Measurements from ENCODE around the gene SOWAHD. TPM values are rescaled to one million over a fixed set of nuclear protein-coding genes. Genes with fewer than 3 reads are reported as not detected.
A peak's percentile ranks its signal among the peaks of the same experiment; 100 is the strongest.
"Not testable (repeated sequence)": the region's sequence is repeated elsewhere in the genome, so short reads cannot be mapped to it uniquely, and the experiment has no call there.

SOWAHD gene
- total RNA-seq, 1 donor from 2014 or later: not detected

DNA sequence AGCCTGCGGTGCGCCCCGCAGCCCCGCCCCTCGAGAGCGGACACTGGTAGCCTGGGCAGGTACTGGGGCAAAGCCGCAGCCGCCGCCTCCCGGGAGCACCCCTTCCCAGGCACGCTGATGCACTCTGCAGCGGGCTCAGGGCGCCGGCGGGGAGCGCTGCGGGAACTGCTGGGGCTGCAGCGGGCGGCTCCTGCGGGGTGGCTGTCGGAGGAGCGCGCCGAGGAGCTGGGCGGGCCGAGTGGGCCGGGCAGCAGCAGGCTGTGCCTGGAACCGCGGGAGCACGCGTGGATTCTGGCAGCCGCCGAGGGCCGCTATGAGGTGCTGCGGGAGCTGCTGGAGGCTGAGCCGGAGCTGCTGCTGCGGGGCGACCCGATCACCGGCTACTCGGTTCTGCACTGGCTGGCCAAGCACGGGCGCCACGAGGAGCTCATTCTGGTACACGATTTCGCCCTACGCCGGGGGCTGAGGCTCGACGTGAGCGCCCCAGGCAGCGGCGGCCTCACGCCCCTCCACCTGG is 401 bp downstream of the SOWAHD start:
- no peak for DNase-seq (ENCODE audit: low read depth, low spot score)

DNA sequence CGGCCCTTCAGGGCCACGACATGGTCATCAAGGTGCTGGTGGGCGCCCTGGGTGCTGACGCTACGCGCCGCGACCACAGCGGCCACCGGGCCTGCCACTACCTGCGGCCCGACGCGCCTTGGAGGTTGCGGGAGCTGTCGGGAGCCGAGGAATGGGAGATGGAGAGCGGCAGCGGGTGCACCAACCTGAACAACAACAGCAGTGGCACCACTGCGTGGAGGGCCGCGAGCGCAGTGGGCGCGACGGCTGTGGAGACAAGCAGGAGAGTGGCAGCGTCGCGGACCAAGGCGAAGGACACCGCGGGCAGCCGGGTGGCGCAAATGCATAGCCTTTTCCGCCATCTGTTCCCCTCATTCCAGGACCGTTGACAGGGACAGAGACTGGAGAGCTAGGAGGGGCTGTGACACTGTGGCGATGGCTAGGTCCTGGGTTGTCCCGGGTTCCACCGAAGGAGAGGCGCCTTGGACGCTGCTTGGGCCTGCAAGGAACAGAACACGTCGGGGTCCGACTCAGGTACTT is 919 bp downstream of the SOWAHD start:
- DNase-seq (ENCODE audit: low read depth, low spot score): no peak

DNA sequence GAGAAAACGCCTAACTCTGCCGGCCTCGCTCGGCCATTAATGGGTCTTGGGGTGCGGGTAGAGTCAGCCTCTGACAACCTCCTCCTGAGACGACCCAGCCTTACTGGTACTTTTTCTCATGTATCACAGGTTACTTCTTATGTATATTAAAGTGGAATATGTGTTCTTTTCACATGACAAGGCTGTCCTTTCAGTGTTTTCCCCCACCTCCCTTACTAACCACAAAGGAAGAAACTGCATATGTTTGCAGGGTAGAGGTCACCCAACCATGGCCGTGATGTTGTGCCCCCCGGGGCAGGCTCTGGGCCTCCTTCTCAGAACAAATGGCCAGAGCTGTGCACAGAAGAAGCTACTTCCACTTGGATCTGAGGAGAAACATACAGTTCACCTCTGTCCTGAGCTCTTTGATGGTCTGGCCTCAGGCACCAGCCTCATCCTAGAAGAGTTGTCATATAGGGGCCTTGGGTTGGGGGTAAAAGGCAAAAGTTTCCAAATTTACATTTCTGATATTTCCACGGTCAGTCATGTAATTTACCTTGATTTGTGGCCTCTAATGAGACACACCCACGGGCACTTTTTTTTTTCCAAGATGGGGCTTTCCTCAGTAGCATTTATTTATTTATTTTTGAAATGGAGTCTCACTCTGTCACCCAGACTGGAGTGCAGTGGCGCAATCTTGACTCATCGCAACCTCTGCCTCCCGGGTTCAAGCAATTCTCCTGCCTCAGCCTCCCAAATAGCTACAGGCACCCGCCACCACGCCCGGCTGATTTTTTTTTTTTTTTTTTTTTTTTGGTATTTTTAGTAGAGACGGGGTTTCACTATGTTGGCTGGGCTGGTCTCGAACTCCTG is 1.9 kb downstream of the SOWAHD start:
- no peak for DNase-seq (ENCODE audit: low read depth, low spot score)

DNA sequence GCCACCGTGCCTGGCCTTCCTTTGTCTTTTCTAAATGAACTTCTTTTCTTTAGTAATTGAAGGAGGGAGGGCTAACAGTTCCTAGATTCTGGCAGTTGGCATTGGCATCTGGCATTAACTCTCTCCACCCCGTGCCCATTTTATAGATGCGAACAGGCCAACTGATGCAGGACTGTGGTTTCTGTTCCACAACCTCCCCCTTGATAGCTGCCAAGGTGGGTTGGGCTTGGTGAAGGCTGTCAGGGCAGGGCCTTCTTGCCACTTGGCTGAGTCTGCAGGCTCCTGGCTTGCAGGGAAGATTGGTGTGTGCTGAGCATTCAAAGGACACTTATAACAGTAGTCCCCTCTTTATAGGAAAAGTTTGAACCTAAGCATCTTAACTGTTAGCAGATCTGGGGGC is 4.3 kb downstream of the SOWAHD start:
- DNase-seq (ENCODE audit: low read depth, low spot score): no peak

DNA sequence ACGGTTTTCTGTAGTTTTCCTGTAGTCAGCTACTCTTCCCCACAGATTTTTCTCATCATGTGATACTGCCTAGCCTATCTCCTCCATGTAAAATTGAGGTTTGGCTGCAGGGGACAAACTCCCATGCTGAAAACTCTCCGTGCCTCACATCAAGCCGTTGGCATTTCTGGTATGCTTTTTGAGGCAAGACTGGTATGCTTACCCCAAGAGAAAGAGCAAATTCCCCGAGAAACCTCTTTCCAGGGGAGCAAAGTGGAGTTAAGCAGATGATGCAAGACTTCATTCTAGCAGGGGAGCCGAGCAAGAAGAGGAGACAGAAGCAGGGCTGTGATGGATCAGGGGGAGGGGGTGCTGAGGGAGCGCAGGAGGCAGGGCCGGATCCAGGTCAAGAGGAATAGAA is 4.8 kb downstream of the SOWAHD start:
- DNase-seq (ENCODE audit: low read depth, low spot score): no peak

DNA sequence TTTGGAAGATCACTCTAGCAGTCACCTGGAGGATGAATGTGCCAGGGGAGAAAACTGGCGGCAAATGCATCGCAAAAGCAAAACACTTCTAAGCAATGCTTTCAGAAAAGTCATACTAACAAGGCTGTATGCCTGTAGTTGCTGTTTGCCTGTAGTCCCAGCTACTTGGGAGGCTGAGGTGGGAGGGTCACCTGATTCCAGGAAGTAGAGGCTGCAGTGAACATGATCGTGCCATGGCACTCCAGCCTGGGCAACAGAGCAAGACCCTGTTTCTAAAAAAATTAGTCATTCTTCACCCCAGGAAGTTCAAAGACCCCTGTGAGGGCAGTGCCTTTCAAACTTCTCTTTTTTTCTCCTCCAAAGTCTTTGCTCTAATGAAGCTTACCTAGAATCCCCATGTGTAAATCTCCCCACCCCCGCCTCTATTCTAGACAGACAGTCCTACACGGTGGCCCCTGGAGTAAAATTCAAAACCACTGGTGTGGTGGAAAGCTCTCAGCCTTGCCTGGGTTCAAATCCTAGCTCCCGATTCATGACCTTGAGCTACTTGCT is 5.5 kb downstream of the SOWAHD start:
- no peak for DNase-seq (ENCODE audit: low read depth, low spot score)

DNA sequence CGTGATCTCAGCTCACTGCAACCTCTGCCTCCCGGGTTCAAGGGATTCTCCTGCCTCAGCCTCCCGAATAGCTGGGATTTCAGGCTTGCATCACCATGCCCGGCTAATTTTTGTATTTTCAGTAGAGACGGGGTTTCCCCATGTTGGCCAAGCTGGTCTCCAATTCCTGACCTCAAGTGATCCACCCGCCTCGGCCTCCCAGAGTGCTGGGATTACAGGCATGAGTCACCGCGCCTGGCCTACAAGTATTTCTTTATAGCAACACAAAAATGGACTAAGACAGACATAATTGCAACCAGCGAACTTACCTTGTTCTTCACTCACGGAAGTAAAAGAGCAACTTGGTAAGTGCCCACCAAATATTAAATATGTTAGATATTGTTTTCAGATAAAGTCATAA is 10.0 kb downstream of the SOWAHD start:
- DNase-seq (ENCODE audit: low read depth, low spot score): not testable (repeated sequence)

DNA sequence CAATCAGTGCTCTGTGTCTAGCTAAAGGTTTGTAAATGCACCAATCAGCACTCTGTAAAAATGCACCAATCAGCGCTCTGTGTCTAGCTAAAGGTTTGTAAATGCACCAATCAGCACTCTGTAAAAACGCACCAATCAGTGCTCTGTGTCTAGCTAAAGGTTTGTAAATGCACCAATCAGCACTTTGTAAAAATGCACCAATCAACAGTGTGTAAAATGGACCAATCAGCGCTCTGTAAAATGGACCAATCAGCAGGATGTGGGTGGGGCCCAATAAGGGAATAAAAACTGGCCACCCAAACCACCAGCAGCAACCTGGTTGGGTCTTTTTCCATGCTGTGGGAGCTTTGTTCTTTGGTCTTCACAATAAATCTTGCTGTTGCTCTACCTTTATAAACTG is 11.0 kb downstream of the SOWAHD start:
- not testable (repeated sequence) for DNase-seq (ENCODE audit: low read depth, low spot score)

DNA sequence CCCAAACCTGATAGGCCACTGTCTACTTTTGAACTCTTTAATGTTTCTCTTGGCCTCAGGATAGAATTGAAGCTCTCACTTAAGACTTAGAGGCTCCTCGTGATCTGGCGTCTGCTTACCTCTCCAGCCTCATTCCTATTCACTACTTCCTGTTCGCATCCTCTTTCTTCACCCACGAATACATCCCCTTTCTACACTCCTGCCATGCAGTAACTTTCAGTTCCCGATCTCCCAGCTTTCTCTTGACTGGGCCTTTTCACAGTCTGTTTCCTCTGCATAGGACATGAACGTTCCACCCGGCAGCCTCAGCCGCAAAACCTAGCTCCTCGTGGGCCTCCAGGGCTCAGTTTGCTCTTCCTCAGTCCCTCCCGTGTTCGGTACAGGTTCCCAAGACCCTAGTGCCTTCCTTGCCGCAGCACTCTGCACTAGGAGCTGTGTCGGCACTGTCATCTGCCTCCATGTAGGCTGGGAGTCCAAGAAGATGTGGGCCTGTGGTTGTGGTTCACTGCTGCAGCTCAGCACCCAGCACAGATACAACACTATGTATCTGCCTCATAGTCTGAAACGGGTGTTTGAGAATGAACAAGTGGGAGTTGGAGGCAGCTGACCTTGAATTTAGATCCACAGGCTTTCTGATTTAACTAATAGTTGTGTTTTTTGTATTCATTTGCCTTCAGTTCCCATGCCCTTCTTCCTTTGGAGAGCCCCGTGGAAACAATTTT is 17.3 kb downstream of the SOWAHD start:
- DNase-seq (ENCODE audit: low read depth, low spot score): no peak

DNA sequence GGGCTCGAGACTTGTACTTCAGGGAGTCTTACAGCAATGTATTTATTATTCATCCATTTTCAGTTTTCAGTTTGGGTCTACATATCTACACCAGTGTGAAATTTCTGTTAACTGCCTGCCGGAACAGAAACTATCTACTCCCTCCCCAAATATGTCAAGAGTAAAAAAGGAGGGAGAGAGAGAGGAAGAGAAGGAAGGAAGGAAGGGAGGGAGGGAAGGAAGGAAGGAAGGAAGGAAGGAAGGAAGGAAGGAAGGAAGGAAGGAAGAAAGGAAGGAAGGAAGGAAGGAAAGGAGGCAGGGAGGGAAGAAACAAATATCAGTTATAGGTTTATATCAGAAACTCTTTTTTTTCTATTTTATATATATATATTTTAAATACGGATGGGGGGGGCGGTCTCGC is 20.4 kb downstream of the SOWAHD start:
- DNase-seq (ENCODE audit: low read depth, low spot score): no peak

DNA sequence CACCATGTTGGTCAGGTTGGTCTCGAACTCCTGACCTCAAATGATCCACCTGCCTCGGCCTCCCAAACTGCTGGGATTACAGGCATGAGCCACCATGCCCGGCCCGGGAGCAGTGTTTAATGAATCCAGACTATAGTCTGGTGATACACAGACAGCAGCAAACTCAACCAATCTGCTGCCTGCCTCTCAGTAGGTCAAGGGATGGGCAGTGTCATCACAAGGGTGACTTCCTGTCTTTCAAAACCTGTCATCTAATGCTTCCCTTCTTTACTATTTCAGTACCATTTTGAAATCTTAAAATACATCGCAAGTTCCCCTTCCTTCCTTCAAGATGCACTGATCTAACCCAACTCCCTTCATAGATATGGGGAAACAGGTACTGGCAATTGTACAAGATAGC is 24.6 kb downstream of the SOWAHD start:
- no peak for DNase-seq (ENCODE audit: low read depth, low spot score)

DNA sequence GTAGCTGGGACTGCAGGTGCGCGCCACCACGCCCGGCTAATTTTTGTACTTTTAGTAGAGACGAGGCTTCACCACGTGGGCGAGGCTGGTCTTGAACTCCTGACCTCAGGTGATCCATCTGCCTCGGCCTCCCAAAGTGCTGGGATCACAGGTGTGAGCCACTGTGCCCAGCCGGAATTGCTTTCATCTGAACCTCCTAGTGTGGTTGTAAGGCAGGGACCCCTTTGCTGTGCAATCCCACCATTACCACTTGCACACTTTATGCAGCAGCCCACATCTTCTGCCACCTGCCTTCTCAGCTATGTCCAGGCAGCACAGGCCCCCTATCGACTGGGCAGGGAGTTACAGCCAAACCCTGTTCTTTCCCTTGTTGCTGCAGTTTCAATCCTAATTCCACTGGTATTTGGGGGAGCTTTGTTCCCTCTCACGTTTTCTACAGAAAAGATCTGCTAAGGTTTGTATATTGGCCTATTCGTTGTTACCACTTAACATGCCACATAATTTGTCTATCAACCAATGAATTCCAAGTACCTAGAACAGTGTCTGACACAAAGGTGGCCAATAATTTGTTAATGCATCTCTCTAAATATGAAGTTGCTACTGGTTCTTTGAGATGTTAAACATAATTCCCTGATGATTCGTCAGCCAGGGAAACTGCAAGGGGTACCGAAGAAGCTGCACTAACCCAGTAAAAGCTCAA is 26.5 kb downstream of the SOWAHD start:
- no peak for DNase-seq (ENCODE audit: low read depth, low spot score)

DNA sequence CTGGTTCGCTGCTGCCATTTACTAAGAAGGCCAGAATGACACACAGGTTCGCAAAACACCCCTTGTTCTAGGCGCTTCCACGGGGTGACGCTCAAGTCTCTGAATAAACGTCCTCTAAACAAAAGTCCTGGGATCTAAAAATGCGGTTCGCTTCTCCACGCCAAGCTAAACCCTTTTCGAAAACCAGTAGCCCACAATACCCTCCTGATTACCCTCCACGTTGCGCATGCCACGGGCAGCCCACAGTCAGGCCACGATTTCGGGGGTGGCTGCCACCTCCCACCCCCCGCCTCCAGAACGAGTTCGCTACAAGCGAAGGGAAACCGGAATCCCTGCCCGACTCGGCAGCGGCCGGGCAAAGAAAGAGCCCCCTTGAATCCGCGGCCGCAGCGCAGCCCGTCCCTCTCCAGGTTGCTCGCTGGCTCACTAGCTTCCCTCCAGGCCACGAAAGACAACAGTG is 32.6 kb downstream of the SOWAHD start:
- no peak for DNase-seq (ENCODE audit: low read depth, low spot score)

DNA sequence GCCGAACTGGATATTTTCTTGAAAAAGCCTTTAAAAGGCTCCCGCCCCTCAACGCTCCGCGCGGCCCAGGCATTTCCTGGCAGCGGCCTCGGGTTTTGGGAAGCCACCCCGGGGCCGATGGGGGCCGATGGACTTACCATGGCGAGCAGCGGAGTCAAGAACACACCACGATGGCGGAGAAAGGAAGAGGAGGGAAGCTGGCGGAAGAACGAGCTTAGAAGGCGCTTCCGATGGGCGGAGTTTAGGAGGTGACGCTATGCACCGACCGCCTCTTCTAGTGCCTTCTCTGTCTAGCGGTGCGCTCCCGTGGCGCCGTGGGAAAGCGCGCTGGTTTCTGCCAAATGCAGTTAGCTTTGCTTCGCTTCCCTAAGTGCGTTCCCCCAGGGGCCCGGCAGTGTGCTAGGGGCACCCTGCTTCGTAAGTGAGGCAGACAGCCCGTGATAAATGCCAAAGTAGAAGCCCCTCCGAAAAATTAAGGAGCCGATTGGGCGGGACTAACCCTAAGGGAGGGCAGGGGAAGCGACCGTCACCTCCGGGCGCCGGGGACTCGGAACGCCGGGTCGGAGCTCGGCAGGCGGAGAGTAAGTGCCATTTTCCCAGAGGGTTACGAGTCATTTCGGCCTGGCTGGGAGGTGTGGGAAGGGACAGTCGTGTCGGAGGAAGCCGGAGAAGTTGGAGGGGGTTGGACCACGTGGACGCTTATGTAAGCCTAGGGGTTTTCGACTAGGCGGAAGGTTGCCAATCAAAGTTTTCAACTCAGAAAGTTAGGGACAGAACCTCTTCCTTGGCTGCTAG is 33.2 kb downstream of the SOWAHD start, which contains the start of gene RPL39:
Gene RPL39 (minus strand): TSS at position 194 of the 795 bp plus-strand sequence. CDS start 54 bp downstream, at position 140.
- peak; percentile 68 for DNase-seq (ENCODE audit: low read depth, low spot score)

DNA sequence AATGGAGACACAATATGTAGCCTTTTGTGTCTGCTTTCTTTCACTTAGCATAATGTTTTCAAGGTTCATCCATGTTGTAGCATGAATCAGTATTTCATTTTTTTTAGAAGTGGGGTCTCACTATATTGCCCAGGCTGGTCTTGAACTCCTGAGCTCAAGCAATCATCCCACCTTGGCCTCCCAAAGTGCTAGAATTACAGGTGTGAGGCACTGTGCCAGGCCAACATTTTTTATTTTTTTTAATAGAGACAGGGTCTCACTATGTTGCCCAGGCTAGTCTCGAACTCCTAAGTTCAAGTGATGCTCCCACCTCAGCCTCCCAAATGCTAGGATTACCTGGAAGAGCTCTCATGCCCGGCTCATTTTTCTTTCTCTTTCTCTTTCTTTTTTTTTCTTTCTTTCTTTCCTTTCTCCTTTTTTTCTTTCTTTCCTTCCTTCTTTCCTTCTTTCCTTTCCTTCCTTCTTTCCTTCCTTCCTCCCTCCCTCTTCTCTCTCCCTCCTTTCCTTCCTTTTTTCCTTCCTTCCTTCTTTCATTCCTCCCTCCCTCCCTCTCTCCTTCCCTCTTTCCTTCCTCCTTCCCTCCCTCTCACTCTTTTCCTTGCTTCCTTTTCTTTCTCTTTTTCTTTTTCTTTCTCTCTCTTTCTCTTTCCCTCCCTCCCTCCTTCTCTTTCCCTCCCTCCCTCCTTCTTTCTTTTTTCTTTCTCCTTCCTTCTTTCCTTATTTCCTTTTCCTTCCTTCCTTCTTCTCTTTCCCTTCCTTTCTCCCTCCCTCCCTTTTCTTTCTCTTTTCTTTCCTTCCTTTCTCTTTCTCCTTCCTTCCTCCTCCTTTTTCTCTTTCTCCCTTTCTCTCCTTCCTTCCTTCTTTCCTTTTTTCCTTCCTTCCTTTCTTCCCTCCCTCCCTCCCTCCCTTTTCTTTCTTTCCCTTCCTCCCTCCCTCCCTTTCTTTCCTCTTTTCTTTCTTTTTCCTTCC is 43.1 kb downstream of the SOWAHD start:
- DNase-seq (ENCODE audit: low read depth, low spot score): no peak

DNA sequence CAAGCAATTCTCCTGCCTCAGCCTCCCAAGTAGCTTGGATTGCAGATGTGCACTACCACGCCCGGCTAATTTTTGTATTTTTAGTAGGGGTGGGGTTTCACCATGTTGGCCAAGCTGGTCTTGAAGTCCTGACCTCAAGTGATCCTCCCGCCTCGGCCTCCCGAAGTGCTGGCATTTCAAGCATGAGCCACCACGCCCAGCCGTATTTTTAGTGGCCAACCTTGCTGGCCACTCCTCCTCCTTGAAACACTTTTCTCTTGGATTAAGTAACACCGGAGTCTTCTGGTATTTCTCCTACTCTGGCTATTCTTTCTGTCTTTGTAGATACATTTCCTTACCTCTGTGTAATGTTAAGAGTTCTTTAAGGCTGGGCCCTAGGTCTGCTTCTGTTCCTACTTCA is 44.2 kb downstream of the SOWAHD start:
- DNase-seq (ENCODE audit: low read depth, low spot score): no peak

DNA sequence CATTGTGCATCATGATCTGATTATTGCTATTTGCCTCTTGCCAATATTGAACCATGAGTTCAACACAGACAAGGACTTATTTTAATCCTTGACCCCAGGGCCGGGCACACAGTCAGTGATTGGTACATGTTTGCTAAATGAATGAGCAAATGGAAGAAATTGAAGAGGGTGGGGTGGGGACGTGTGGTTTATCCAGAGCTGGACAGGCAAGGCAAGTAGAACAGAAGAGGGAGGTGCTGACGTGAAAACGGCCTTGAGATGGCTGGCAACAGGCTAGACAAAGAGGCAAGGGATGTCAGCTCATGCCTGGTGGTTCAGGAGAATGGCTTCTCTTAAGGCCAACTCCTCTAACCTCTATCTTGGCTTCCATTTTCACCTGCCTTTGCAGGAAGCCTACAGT is 50.1 kb downstream of the SOWAHD start:
- DNase-seq (ENCODE audit: low read depth, low spot score): not testable (repeated sequence)

DNA sequence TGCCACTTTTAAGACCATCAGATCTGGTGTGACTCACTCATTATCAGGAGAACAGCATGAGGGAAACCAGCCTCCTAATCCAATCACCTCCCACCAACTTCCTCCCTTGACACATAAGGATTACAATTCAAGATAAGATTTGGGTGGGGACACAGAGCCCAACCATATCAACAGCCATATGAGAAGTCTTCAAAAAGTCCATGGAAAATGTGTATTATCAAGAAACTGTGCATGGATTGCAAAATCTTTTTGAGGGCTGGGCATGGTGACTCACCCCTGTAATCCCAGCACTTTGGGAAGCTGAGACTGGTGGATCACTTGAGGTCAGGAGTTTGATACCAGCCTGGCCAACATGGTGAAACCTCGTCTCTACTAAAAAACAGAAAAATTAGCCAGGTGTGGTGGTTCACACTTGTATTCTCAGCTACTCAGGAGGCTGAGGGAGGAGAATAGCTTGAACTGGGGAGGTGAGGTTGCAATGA is 50.8 kb downstream of the SOWAHD start:
- DNase-seq (ENCODE audit: low read depth, low spot score): no peak

Data from pulmonary artery endothelial cell (primary cell).